Astrocyte of the spinal cord (primary cell): ENCODE data around the gene RBMXL2.

Experiments
- DNase-seq: peaks from one replicate; pipeline ENCODE4 v3.0.0; 2011; ENCODE audit warnings: low read depth, low spot score
- H3K4me3 ChIP-seq: 2 replicates; pipeline ENCODE4 v1.5.1; 2011; ENCODE audit warnings: low read depth, mild to moderate bottlenecking, low read length, moderate library complexity
- in situ Hi-C: cut with HindIII; loops from 2 replicates; pipeline ENCODE4 v1.10.0; 2017; ENCODE audit warnings: low sequenced_read_pairs
- TF ChIP-seq, protein P1 (sequence below): IDR thresholded peaks from 2 replicates; pipeline ENCODE4 v1.5.1; 2012; ENCODE audit warnings: low read depth, mild to moderate bottlenecking, low read length, inconsistent platforms

The RBMXL2 gene

DNA sequence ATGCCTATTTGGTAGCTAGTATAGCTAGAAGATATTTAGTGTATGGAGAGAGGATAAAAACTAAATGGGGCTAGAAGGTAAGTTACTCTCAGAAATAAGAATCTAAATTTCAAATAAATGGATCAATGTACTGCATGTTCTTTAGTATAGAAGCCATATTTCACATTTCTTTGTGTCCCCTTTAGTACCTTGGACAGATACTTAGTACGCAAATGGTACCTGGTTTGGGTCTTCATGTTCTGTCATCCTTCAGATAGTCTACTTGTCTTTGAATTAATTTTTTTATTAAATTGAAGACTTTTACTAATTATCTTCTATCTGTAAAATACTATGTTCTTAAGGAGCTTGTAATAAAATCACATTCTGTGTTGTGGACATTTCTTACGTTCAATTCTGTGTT is 26.3 kb upstream of the RBMXL2 start:
- DNase-seq: no peak
- TF ChIP-seq, protein P1, sequence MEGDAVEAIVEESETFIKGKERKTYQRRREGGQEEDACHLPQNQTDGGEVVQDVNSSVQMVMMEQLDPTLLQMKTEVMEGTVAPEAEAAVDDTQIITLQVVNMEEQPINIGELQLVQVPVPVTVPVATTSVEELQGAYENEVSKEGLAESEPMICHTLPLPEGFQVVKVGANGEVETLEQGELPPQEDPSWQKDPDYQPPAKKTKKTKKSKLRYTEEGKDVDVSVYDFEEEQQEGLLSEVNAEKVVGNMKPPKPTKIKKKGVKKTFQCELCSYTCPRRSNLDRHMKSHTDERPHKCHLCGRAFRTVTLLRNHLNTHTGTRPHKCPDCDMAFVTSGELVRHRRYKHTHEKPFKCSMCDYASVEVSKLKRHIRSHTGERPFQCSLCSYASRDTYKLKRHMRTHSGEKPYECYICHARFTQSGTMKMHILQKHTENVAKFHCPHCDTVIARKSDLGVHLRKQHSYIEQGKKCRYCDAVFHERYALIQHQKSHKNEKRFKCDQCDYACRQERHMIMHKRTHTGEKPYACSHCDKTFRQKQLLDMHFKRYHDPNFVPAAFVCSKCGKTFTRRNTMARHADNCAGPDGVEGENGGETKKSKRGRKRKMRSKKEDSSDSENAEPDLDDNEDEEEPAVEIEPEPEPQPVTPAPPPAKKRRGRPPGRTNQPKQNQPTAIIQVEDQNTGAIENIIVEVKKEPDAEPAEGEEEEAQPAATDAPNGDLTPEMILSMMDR: no peak
- no peak overlapping the region for H3K4me3 ChIP-seq
- in situ Hi-C loops: no loop called here

DNA sequence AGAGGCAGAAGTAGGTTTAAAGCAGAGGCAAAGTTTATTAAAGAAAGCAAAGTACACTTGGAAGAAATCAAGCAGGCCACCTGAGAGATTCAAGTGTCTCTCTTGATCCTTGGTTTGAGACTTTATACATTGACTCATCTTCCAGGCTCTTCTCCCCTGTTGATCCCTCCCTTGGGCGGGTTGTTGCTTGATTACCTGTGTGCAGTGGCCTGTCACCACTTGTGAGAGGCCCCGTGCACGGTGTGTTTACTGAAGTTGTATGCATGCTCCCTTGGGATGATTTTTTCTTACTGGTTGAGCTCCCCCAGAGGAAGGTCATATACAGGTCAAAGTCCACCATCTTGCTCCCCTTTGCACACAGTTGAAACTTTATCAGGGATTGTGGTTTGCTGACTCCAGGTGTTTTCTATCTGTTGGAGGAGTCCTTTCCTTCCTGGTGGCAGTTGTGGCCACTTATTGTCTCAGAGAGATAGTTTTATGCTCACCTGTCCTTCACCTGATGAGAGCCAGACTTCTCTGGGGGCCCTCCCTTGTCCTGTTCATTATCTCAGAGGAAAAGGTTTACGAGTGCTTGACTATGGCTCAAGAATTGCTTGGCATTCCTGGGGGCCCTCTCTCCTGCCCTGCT is 16.3 kb upstream of the RBMXL2 start:
- no peak for DNase-seq
- TF ChIP-seq, protein P1: no peak
- no peak overlapping the region for H3K4me3 ChIP-seq
- in situ Hi-C loops: no loop called here

DNA sequence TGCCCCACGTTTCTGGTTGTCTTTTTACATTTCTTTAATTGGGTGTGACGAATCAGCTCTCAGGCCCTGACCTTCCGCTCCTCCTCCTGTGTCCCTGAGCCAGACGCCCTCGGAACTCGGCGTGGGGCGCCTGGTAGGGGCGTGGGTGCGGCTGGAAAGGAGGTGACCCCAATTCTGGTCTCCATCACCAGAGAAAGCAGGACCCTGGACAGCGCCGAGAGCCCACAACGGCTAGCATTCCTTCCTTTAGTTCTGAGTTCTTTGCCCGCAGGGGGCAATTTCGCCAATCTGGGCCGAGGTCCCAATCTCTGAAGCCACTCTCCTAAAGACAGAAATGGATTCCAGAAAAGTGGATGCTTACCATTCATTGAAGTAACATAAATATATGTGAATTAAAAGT is 11.7 kb upstream of the RBMXL2 start:
- TF ChIP-seq, protein P1: no peak
- no peak for DNase-seq
- no peak overlapping the region for H3K4me3 ChIP-seq
- in situ Hi-C loops: no loop called here

GRCh38 chr11:7079545-7080135 is 9.2 kb upstream of the RBMXL2 start:
- TF ChIP-seq, protein P1: no peak
- H3K4me3 ChIP-seq: no peak overlapping the region
- in situ Hi-C loops: no loop called here
- no peak for DNase-seq

DNA sequence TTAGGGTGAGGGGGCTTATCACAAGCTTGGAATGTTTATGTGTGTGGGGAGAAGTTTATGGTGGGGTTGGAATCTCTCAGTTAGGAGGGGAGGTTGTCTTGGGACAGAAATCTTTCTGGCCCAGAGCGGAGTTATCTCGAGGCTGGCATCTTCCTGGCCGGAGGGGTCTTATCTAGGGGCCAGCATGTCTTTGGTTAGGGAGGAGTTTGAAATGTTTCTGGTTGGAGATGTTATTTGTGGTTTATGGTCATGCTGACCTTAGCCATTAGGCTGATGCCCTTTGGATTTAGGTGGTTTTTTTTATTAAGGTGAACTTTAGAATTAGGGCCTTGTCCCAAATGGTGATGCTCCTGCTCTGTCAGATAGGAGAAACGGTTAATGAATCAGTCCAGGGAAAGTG is 7.9 kb upstream of the RBMXL2 start:
- TF ChIP-seq, protein P1: no peak
- in situ Hi-C loops: no loop called here
- no peak for DNase-seq
- H3K4me3 ChIP-seq: no peak overlapping the region

GRCh38 chr11:7081441-7081840 is 7.4 kb upstream of the RBMXL2 start:
- H3K4me3 ChIP-seq: no peak overlapping the region
- DNase-seq: no peak
- TF ChIP-seq, protein P1: no peak
- in situ Hi-C loops: no loop called here
